HEK293 (cell line): ENCODE measurements around the gene MKKS.
A peak's percentile ranks its signal among the peaks of the same experiment; 100 is the strongest.

Experiments used
- CTCF ChIA-PET: fragments of 350-600 bp; formaldehyde crosslinking; extraction: SDS; loops from one replicate; lab custom pipeline; 2021; ENCODE audit warnings: antibody characterized with exemption; lab: Yijun Ruan, JAX
- POLR2A ChIA-PET: fragments of 300-600 bp; formaldehyde crosslinking; extraction: SDS; loops from one replicate; lab custom pipeline; 2020; ENCODE audit warnings: antibody characterized with exemption, inconsistent platforms; lab: Yijun Ruan, JAX
- H3K27ac ChIP-seq: fragments of 200-500 bp; sonication (Bioruptor generic); 2 replicates; pipeline ENCODE4 v1.5.1; 2014; ENCODE audit warnings: low read depth, low read length, control low read depth, inconsistent platforms; ENCODE audit errors: extremely low read depth
- H3K36me3 ChIP-seq, 2 experiments: fragments of 200-500 bp in 1 of 2; sonication (Bioruptor generic) in 1 of 2; 1 replicate in 1 of 2; 2 replicates in 1 of 2; pipeline ENCODE4 v1.5.1; 2014 to 2017; ENCODE audit warnings: inconsistent platforms in 2 of 2, low read length in 2 of 2; ENCODE audit not compliant: control insufficient read depth in 2 of 2, insufficient read depth in 1 of 2
- H3K4me1 ChIP-seq: fragments of 200-500 bp; sonication (Bioruptor generic); 2 replicates; pipeline ENCODE4 v1.5.1; 2014; ENCODE audit warnings: mild to moderate bottlenecking, low read length, inconsistent platforms; ENCODE audit not compliant: control insufficient read depth, insufficient read depth
- H3K4me3 ChIP-seq: 2 replicates; pipeline ENCODE4 v1.5.1; 2011; ENCODE audit warnings: low read depth, mild to moderate bottlenecking, control low read depth, low read length, moderate library complexity
- H3K9me3 ChIP-seq: fragments of 200-500 bp; sonication (Bioruptor generic); 2 replicates; pipeline ENCODE4 v1.5.1; 2014; ENCODE audit warnings: low read depth, low read length, inconsistent platforms; ENCODE audit not compliant: control insufficient read depth, insufficient read depth
- GLIS1 ChIP-seq: fragments of 450-650 bp; formaldehyde crosslinking; IDR thresholded peaks from 2 replicates; pipeline ENCODE4 v1.5.1; 2016; ENCODE audit warnings: missing biosample characterization, missing genetic modification characterization
- SETDB1 ChIP-seq: IDR thresholded peaks from one replicate; pipeline ENCODE4 v1.6.1; 2017; ENCODE audit warnings: mild to moderate bottlenecking, low read length, moderate library complexity, mixed read lengths; ENCODE audit not compliant: insufficient read length
- SP7 ChIP-seq: fragments of 450-650 bp; formaldehyde crosslinking; IDR thresholded peaks from 2 replicates; pipeline ENCODE4 v1.5.1; 2016; ENCODE audit warnings: missing biosample characterization, missing genetic modification characterization
- ZBTB8A ChIP-seq: fragments of 450-650 bp; formaldehyde crosslinking; IDR thresholded peaks from 2 replicates; pipeline ENCODE4 v1.5.1; 2016; ENCODE audit warnings: missing biosample characterization, missing genetic modification characterization
- ZFP37 ChIP-seq: fragments of 450-650 bp; formaldehyde crosslinking; IDR thresholded peaks from 2 replicates; pipeline ENCODE4 v1.5.1; 2016; ENCODE audit warnings: missing biosample characterization, missing genetic modification characterization
- ZNF10 ChIP-seq: fragments of 450-650 bp; formaldehyde crosslinking; IDR thresholded peaks from 2 replicates; pipeline ENCODE4 v1.5.1; 2017; ENCODE audit warnings: missing biosample characterization, missing genetic modification characterization
- ZNF112 ChIP-seq: fragments of 450-650 bp; formaldehyde crosslinking; IDR thresholded peaks from 2 replicates; pipeline ENCODE4 v1.5.0; 2017; ENCODE audit warnings: missing biosample characterization, missing genetic modification characterization
- ZNF157 ChIP-seq: fragments of 450-650 bp; formaldehyde crosslinking; IDR thresholded peaks from 2 replicates; pipeline ENCODE4 v1.5.1; 2016; ENCODE audit warnings: missing biosample characterization, missing genetic modification characterization
- ZNF311 ChIP-seq: fragments of 450-650 bp; formaldehyde crosslinking; IDR thresholded peaks from 2 replicates; pipeline ENCODE4 v1.5.1; 2017; ENCODE audit warnings: missing biosample characterization, missing genetic modification characterization, borderline replicate concordance
- ZNF350 ChIP-seq: fragments of 450-650 bp; formaldehyde crosslinking; IDR thresholded peaks from 2 replicates; pipeline ENCODE4 v1.5.0; 2017; ENCODE audit warnings: missing biosample characterization, mild to moderate bottlenecking, missing genetic modification characterization
- ZNF354C ChIP-seq: fragments of 450-650 bp; formaldehyde crosslinking; IDR thresholded peaks from 2 replicates; pipeline ENCODE4 v1.5.1; 2016; ENCODE audit warnings: missing biosample characterization, missing genetic modification characterization, low read depth, borderline replicate concordance
- ZNF423 ChIP-seq: fragments of 450-650 bp; formaldehyde crosslinking; IDR thresholded peaks from 2 replicates; pipeline ENCODE4 v1.5.1; 2016; ENCODE audit warnings: missing biosample characterization, missing genetic modification characterization
- ZNF501 ChIP-seq: fragments of 450-650 bp; formaldehyde crosslinking; IDR thresholded peaks from 2 replicates; pipeline ENCODE4 v1.5.1; 2016; ENCODE audit warnings: missing biosample characterization, missing genetic modification characterization
- ZNF514 ChIP-seq: fragments of 450-650 bp; formaldehyde crosslinking; IDR thresholded peaks from 2 replicates; pipeline ENCODE4 v1.5.1; 2016; ENCODE audit warnings: missing biosample characterization, missing genetic modification characterization
- ZNF544 ChIP-seq: fragments of 450-650 bp; formaldehyde crosslinking; IDR thresholded peaks from 2 replicates; pipeline ENCODE4 v1.5.0; 2017; ENCODE audit warnings: missing biosample characterization, missing genetic modification characterization
- ZNF558 ChIP-seq: fragments of 450-650 bp; formaldehyde crosslinking; IDR thresholded peaks from 2 replicates; pipeline ENCODE4 v1.5.1; 2016; ENCODE audit warnings: missing biosample characterization, missing genetic modification characterization
- ZNF560 ChIP-seq: fragments of 450-650 bp; formaldehyde crosslinking; IDR thresholded peaks from 2 replicates; pipeline ENCODE4 v1.5.1; 2017; ENCODE audit warnings: missing biosample characterization, missing genetic modification characterization, borderline replicate concordance
- ZNF76 ChIP-seq: fragments of 450-650 bp; formaldehyde crosslinking; IDR thresholded peaks from 2 replicates; pipeline ENCODE4; 2016; ENCODE audit warnings: low read depth, missing biosample characterization, missing genetic modification characterization, borderline replicate concordance
- ZNF830 ChIP-seq: fragments of 450-650 bp; IDR thresholded peaks from 2 replicates; pipeline ENCODE4 v1.5.0; 2018; ENCODE audit warnings: missing biosample characterization, missing genetic modification characterization, low read depth, mild to moderate bottlenecking, moderate library complexity
- TF ChIP-seq, protein P1 (sequence below): fragments of 450-650 bp; formaldehyde crosslinking; IDR thresholded peaks from 2 replicates; pipeline ENCODE4 v1.5.1; 2016; ENCODE audit warnings: missing biosample characterization, missing genetic modification characterization
- TF ChIP-seq, protein P2 (sequence below): fragments of 450-650 bp; formaldehyde crosslinking; IDR thresholded peaks from 2 replicates; pipeline ENCODE4 v1.5.1; 2016; ENCODE audit warnings: missing biosample characterization, missing genetic modification characterization

Gene MKKS

DNA sequence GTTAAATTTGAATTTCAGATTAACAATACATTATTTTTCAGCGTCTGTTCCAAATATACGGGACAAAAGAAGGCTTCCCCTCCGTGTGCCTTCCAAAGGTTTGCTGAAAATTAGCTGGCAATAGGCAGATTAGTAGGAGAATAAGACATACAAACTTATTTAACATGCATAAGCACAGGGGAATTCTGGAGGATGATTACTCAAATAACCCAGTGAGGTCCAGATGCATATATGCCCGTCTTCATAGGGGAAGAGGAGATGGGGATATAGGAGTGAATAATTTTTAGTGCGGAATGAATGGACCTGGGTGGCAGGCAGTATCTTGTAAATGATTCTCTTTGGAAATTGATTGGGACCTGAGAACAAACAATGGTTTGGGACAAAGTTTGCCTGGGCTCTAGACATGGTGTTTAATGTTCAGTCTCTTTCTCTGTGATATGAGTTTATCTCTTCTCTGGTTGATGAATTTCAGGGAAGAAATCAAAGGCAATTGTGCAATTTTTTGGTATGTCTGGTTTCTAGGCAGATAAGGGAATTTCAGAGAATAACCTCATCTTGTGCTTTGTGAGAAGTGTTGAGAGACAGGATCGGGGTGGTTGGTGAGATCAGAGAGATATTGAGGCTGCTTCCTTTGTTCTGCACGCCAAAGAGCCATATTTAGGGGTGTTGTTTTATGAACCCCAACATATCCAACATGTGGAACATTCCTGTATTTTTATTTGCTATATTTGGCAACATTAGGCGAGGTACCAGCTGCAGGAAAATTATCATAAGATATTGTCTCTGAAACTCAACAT, 63.7 kb downstream of the MKKS start:
- H3K27ac ChIP-seq = no peak overlapping the region
- CTCF ChIA-PET = interaction anchor here (0.6 kb wide), 1 partner anchor 280 kb away, joined by 3 read pairs; no protein-coding TSS in a partner anchor

DNA sequence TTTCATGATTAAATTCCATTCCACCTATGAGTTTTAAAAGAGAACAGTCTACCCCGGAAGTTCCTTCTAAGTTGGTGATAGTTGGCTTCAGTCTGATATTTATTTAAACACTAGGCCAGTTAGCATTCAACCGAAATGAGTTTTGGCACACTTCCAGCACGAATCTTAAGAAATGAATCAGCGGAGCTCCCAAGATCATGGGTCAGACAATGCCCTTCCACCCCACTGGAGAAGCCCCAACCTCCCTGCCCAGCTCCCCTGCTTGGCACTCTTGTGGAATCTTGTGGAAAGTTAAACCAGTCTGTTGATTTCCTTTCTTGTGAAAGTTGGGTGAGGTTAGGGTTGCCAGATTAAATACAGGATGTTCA, 64.3 kb downstream of the MKKS start:
- Histone ChIP-seq H3K4me1 (peaks cover 3% of the 10 kb centered on the region; the same call in 1 of the 2 replicates), H3K9me3 (no peaks in the 10 kb centered on the region), H3K36me3 (no peaks in the 10 kb centered on the region), H3K27ac (no peak overlapping the region), H3K4me3 (no peak overlapping the region)
- TF ChIP-seq ZNF350 (tag by site-specific recombination) (no peak), GLIS1 (tag by site-specific recombination) (0 out of 2 replicates have a peak, but pooled peaks have one; percentile 12)
- ChIA-PET CTCF (interaction anchor here (0.8 to 0.9 kb wide), 2 partner anchors 57 to 143 kb away, joined by 4 to 6 read pairs; no protein-coding TSS in a partner anchor), POLR2A (no interaction called here)

More for the DNA sequence above, 63.7 kb downstream of the MKKS start:
- Histone ChIP-seq H3K4me3 (no peak overlapping the region), H3K4me1 (peaks cover 3% of the 10 kb centered on the region; the same call in 1 of the 2 replicates), H3K9me3 (no peaks in the 10 kb centered on the region)
- POLR2A ChIA-PET = no interaction called here
- no peak for TF ChIP-seq ZNF112 (tag by site-specific recombination)
- TF ChIP-seq ZBTB8A (tag by site-specific recombination) = no peak
- no peak for TF ChIP-seq ZNF544 (tag by site-specific recombination)
- no peak for TF ChIP-seq ZNF501
- TF ChIP-seq ZNF311 (tag by site-specific recombination) = no peak
- TF ChIP-seq ZNF157 (tag by site-specific recombination) = no peak
- TF ChIP-seq ZNF76 (tag by site-specific recombination) = no peak
- no peak for TF ChIP-seq ZNF558 (tag by site-specific recombination)
- TF ChIP-seq ZNF10 (tag by site-specific recombination) = no peak
- no peak for TF ChIP-seq SETDB1
- TF ChIP-seq ZNF354C (tag by site-specific recombination) = no peak
- TF ChIP-seq SP7 = no peak
- TF ChIP-seq, protein P1, sequence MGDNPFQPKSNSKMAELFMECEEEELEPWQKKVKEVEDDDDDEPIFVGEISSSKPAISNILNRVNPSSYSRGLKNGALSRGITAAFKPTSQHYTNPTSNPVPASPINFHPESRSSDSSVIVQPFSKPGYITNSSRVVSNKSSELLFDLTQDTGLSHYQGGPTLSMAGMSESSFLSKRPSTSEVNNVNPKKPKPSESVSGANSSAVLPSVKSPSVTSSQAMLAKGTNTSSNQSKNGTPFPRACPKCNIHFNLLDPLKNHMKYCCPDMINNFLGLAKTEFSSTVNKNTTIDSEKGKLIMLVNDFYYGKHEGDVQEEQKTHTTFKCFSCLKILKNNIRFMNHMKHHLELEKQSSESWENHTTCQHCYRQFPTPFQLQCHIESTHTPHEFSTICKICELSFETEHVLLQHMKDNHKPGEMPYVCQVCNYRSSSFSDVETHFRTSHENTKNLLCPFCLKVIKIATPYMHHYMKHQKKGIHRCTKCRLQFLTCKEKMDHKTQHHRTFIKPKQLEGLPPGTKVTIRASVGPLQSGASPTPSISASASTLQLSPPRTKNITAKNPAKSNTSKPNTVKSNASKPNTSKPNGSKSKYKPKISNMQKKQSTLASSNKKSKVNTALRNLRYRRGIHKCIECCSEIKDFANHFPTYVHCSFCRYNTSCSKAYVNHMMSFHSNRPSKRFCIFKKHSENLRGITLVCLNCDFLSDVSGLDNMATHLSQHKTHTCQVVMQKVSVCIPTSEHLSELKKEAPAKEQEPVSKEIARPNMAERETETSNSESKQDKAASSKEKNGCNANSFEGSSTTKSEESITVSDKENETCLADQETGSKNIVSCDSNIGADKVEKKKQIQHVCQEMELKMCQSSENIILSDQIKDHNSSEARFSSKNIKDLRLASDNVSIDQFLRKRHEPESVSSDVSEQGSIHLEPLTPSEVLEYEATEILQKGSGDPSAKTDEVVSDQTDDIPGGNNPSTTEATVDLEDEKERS = no peak
- TF ChIP-seq ZFP37 = no peak
- TF ChIP-seq ZNF830 (tag by site-specific recombination) = no peak
- no peak for TF ChIP-seq ZNF423
- TF ChIP-seq ZNF514 (tag by site-specific recombination) = no peak
- no peak for TF ChIP-seq ZNF560 (tag by site-specific recombination)
- TF ChIP-seq, protein P2, sequence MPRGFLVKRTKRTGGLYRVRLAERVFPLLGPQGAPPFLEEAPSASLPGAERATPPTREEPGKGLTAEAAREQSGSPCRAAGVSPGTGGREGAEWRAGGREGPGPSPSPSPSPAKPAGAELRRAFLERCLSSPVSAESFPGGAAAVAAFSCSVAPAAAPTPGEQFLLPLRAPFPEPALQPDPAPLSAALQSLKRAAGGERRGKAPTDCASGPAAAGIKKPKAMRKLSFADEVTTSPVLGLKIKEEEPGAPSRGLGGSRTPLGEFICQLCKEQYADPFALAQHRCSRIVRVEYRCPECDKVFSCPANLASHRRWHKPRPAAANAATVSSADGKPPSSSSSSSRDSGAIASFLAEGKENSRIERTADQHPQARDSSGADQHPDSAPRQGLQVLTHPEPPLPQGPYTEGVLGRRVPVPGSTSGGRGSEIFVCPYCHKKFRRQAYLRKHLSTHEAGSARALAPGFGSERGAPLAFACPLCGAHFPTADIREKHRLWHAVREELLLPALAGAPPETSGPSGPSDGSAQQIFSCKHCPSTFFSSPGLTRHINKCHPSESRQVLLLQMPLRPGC (tag by site-specific recombination) = no peak
- TF ChIP-seq, all 188 proteins: peak for 0
- H3K36me3 ChIP-seq = no peaks in the 10 kb centered on the region
